SU-DHL-6 (cell line): ENCODE measurements around the gene TARS1.

Source experiments
- H2AFZ ChIP-seq: fragments of 200-600 bp; sonication (generic); 2 replicates; pipeline ENCODE4 v1.6.1; 2014; ENCODE audit warnings: low read depth, mild to moderate bottlenecking, moderate library complexity, mixed read lengths, antibody characterized with exemption, low read length; ENCODE audit not compliant: severe bottlenecking
- H3F3A ChIP-seq: fragments of 200-600 bp; shearing (Covaris generic); 2 replicates; pipeline ENCODE4 v1.6.0; 2016; ENCODE audit warnings: antibody characterized with exemption, mild to moderate bottlenecking; ENCODE audit not compliant: insufficient read depth
- H3K27ac ChIP-seq: fragments of 200-600 bp; sonication (generic); 2 replicates; pipeline ENCODE4 v1.5.1; 2016; ENCODE audit warnings: low read depth, mild to moderate bottlenecking, low read length, moderate library complexity, mixed read lengths
- H3K27me3 ChIP-seq: fragments of 200-600 bp; sonication (generic), shearing (Covaris generic); 2 replicates; pipeline ENCODE4 v1.6.0; 2014; ENCODE audit warnings: mild to moderate bottlenecking, low read length
- H3K36me3 ChIP-seq: fragments of 200-600 bp; sonication (generic); 2 replicates; pipeline ENCODE4 v1.6.1; 2014; ENCODE audit warnings: mild to moderate bottlenecking, low read length, mixed read lengths
- H3K4me2 ChIP-seq: fragments of 300-600, 200-600 bp; shearing (Covaris generic), sonication (generic); 2 replicates; pipeline ENCODE4 v1.6.0; 2014; ENCODE audit warnings: low read length, low read depth, mild to moderate bottlenecking; ENCODE audit not compliant: poor library complexity, severe bottlenecking
- H3K4me3 ChIP-seq: fragments of 200-600 bp; sonication (generic); 2 replicates; pipeline ENCODE4 v1.5.1; 2014; ENCODE audit warnings: antibody characterized with exemption, low read length, mild to moderate bottlenecking, mixed read lengths; ENCODE audit not compliant: insufficient read depth, poor library complexity, severe bottlenecking
- H3K79me2 ChIP-seq: fragments of 200-600 bp; sonication (generic); 2 replicates; pipeline ENCODE4 v1.6.1; 2014; ENCODE audit warnings: mild to moderate bottlenecking, low read length, moderate library complexity; ENCODE audit not compliant: insufficient read depth
- H3K9ac ChIP-seq: fragments of 200-600 bp; sonication (generic); 2 replicates; pipeline ENCODE4 v1.7.0; 2014; ENCODE audit warnings: mild to moderate bottlenecking, low read length
- H3K9me2 ChIP-seq: fragments of 200-600 bp; sonication (generic); replicated peaks from 2 replicates; pipeline ENCODE4 v1.6.1; 2014; ENCODE audit warnings: low read length; ENCODE audit not compliant: insufficient read depth
- H3K9me3 ChIP-seq: fragments of 200-600 bp; sonication (generic); 2 replicates; pipeline ENCODE4 v1.6.1; 2014; ENCODE audit warnings: low read length, mixed read lengths; ENCODE audit not compliant: insufficient read depth
- H4K20me1 ChIP-seq: fragments of 200-600 bp; sonication (generic); 2 replicates; pipeline ENCODE4 v1.6.1; 2014; ENCODE audit warnings: low read depth, mild to moderate bottlenecking, antibody characterized with exemption, low read length, moderate library complexity, mixed read lengths
- EZH2phosphoT487 ChIP-seq: fragments of 200-600 bp; sonication (generic), shearing (Covaris generic); conservative IDR thresholded peaks from 2 replicates; pipeline ENCODE4 v1.6.1; 2018; ENCODE audit warnings: mild to moderate bottlenecking, antibody characterized with exemption, low read length, moderate library complexity, mixed read lengths
- TF ChIP-seq, protein P1 (sequence below): fragments of 200-600 bp; sonication (generic); IDR thresholded peaks from one replicate; pipeline ENCODE4 v1.5.1; 2017; ENCODE audit warnings: antibody characterized with exemption, mild to moderate bottlenecking, low read length, moderate library complexity; ENCODE audit not compliant: insufficient read depth, poor library complexity, severe bottlenecking

TARS1 gene

DNA sequence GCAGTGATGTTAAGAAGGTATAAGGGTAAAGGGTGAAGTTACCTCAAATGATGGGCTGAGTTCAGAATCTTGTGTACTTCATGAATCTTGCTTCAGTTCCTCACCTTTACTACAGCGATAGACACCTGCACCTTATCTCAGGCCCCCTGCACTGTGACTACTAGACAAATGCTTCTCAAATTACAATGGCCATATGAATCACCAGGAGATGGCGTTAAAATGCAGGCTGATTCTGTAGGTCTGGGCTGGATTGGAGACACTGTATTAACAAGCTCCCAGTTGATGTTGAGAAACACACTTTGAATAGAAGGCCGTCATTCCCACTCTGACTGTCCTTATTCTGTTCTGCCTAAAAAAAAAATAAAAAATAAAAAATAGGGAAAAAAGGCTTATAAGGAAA, 29.8 kb downstream of the TARS1 start:
- H3K4me3 ChIP-seq = no peak overlapping the region
- no peaks in the 10 kb centered on the region for H3K9me3 ChIP-seq
- no peak for TF ChIP-seq EZH2phosphoT487
- TF ChIP-seq, protein P1, sequence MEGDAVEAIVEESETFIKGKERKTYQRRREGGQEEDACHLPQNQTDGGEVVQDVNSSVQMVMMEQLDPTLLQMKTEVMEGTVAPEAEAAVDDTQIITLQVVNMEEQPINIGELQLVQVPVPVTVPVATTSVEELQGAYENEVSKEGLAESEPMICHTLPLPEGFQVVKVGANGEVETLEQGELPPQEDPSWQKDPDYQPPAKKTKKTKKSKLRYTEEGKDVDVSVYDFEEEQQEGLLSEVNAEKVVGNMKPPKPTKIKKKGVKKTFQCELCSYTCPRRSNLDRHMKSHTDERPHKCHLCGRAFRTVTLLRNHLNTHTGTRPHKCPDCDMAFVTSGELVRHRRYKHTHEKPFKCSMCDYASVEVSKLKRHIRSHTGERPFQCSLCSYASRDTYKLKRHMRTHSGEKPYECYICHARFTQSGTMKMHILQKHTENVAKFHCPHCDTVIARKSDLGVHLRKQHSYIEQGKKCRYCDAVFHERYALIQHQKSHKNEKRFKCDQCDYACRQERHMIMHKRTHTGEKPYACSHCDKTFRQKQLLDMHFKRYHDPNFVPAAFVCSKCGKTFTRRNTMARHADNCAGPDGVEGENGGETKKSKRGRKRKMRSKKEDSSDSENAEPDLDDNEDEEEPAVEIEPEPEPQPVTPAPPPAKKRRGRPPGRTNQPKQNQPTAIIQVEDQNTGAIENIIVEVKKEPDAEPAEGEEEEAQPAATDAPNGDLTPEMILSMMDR = no peak
- no peaks in the 10 kb centered on the region for H3F3A ChIP-seq
- H2AFZ ChIP-seq = no peak overlapping the region
- H3K9me2 ChIP-seq = no peaks in the 10 kb centered on the region
- no peaks in the 10 kb centered on the region for H3K27me3 ChIP-seq
- H3K9ac ChIP-seq = no peak overlapping the region
- peaks cover 44% of the 10 kb centered on the region for H3K36me3 ChIP-seq
- H3K27ac ChIP-seq = no peak overlapping the region
- H3K79me2 ChIP-seq = no peaks in the 10 kb centered on the region
- H3K4me2 ChIP-seq = no peak overlapping the region
- no peaks in the 10 kb centered on the region for H4K20me1 ChIP-seq

DNA sequence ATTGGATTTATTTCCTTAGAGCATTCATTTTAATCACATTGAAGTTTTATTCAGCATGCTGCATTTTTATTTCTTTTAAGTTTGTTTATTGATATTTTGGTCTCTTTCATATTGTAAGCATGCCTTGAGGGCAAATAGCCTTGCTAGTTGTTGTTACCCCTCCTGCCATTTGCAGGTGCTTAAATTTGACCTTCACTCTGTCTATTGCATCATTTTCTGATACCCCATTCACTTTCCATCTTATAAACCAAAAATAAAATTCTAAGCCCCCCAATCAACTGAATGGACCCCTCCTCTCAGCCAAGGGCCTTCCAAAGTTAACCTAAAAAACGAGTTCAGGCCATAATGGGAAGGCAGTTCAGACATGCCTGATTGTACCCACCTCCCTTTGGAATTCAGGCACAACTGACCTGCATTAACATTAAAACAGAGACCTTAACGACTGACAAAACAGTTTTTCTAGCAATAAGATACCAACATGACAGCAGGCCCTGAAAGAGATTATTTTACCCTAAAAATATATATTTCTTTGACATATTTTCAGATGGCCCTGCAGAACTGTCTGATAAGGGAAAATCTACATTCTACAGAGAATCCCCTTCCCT, 32.1 kb downstream of the TARS1 start:
- no peaks in the 10 kb centered on the region for H4K20me1 ChIP-seq
- H3K27me3 ChIP-seq = no peaks in the 10 kb centered on the region
- no peak overlapping the region for H3K9ac ChIP-seq
- no peaks in the 10 kb centered on the region for H3F3A ChIP-seq
- no peak overlapping the region for H3K27ac ChIP-seq
- H3K9me3 ChIP-seq = no peaks in the 10 kb centered on the region
- no peak overlapping the region for H2AFZ ChIP-seq
- H3K4me2 ChIP-seq = no peak overlapping the region
- H3K4me3 ChIP-seq = no peak overlapping the region
- TF ChIP-seq, protein P1 = no peak
- TF ChIP-seq EZH2phosphoT487 = no peak
- H3K9me2 ChIP-seq = no peaks in the 10 kb centered on the region
- peaks cover 28% of the 10 kb centered on the region for H3K36me3 ChIP-seq
- no peaks in the 10 kb centered on the region for H3K79me2 ChIP-seq

DNA sequence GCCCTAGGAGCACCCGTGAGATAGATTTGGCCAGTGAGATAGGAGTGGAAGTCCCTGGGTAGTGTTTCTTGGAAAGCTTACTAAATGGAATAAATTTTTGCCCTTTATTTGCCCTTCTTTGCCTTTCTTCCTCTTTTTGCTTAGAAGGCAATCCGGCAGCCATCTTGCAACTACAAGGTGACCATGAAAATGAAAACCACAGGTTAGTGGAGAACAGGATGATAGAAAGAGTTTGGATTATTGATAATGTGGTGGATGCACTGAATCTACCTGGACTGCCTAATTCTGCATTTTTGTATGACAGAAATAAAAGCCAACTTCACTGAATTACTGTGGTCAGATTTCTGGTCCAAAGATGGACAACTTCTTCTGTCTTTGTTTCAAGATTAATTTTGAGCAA, 33.2 kb downstream of the TARS1 start:
- H3F3A ChIP-seq = no peaks in the 10 kb centered on the region
- peaks cover 28% of the 10 kb centered on the region for H3K36me3 ChIP-seq
- H3K27me3 ChIP-seq = no peaks in the 10 kb centered on the region
- H4K20me1 ChIP-seq = no peaks in the 10 kb centered on the region
- H3K79me2 ChIP-seq = no peaks in the 10 kb centered on the region
- TF ChIP-seq, protein P1 = no peak
- no peak for TF ChIP-seq EZH2phosphoT487
- H3K4me2 ChIP-seq = no peak overlapping the region
- no peak overlapping the region for H3K9ac ChIP-seq
- no peak overlapping the region for H3K4me3 ChIP-seq
- no peaks in the 10 kb centered on the region for H3K9me2 ChIP-seq
- H2AFZ ChIP-seq = no peak overlapping the region
- no peak overlapping the region for H3K27ac ChIP-seq
- no peaks in the 10 kb centered on the region for H3K9me3 ChIP-seq
